Thoracic aorta (tissue), 2 donors: ENCODE results near the gene CHRNA7. TPM values are rescaled to one million over a fixed set of nuclear protein-coding genes. Genes with fewer than 3 reads are reported as not detected.

Experiments used
- ATAC-seq: fragments of 150-250 bp; one replicate; pipeline ENCODE4 v1.8.0; 2017; ENCODE audit warnings: low read depth; ENCODE audit not compliant: insufficient number of reproducible peaks, low FRiP score
- DNase-seq: peaks from one replicate; pipeline ENCODE4 v3.0.0-alpha.2; 2020; ENCODE audit warnings: low spot score
- H3K27ac ChIP-seq, 2 donors: fragments of 200-600 bp; sonication (generic); 1 replicate in 1 of 2; 2 replicates in 1 of 2; pipeline ENCODE4 v1.5.1; 2016; ENCODE audit warnings: mild to moderate bottlenecking in 2 of 2, moderate library complexity in 2 of 2
- H3K27me3 ChIP-seq: fragments of 200-600 bp; sonication (generic); replicated peaks from 2 replicates; pipeline ENCODE4 v1.6.0; 2016; ENCODE audit warnings: mild to moderate bottlenecking; ENCODE audit not compliant: insufficient read depth
- H3K36me3 ChIP-seq: fragments of 200-600 bp; sonication (generic); one replicate; pipeline ENCODE4 v1.5.1; 2016
- H3K4me1 ChIP-seq, 2 donors: fragments of 200-600 bp; sonication (generic); 1 replicate in 1 of 2; 2 replicates in 1 of 2; pipeline versions ENCODE4 v1.5.1 to v1.6.0; 2016; ENCODE audit warnings: low read depth in 2 of 2, mild to moderate bottlenecking in 1 of 2; ENCODE audit not compliant: control insufficient read depth in 1 of 2
- H3K4me3 ChIP-seq: fragments of 200-600 bp; sonication (generic); 2 replicates; pipeline ENCODE4 v1.5.1; 2016; ENCODE audit warnings: mild to moderate bottlenecking
- H3K9me3 ChIP-seq: fragments of 200-600 bp; sonication (generic); 2 replicates; pipeline ENCODE4 v1.5.1; 2016
- CTCF ChIP-seq: fragments of 200-600 bp; sonication (generic); IDR thresholded peaks from one replicate; pipeline ENCODE4 v1.5.1; 2019; ENCODE audit warnings: antibody characterized with exemption
- total RNA-seq, 2 donors: library from RNA; depleted of rRNA; stranded (reverse); fragments of >200 nt; gene quantifications; one replicate each; pipeline versions ENCODE4 v1.1.0 to v1.2.3, GENCODE V29; 2016

CHRNA7 gene
- total RNA-seq, 2 donors from 2014 or later: 0.95 to 1.9 TPM

- Histone ChIP-seq H3K27me3 (no peaks in the 10 kb centered on the region), H3K4me3 (no peak overlapping the region), H3K27ac (no peak overlapping the region), H3K9me3 (no peaks in the 10 kb centered on the region), H3K36me3 (no peaks in the 10 kb centered on the region), H3K4me1 (no peaks in the 10 kb centered on the region)
- no peak for DNase-seq
- no peak for TF ChIP-seq CTCF
- ATAC-seq: no peak
Measured at GRCh38 chr15:32060706-32061105, 30.4 kb downstream of the CHRNA7 start.

DNA sequence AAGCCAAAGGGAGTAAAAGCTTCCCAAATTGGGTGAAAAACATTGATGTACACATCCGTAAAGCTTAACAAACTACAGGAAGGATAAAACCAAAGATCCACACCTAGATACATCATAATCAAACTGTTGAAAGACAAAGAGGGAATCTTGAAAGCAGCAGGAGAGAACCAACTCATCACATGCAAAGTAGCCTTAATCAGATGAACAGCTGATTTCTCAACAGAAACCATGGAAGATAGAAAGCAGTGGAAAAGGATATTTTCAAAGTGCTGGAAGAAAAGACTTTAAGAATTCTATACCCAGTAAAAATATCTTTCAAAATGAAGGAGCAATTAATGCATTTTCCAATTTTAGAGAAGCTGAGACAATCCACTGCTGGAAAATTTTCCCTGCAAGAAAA is 36.8 kb downstream of the CHRNA7 start:
- no peak for TF ChIP-seq CTCF
- Histone ChIP-seq H3K4me3 (no peak overlapping the region), H3K9me3 (peaks cover 9% of the 10 kb centered on the region), H3K27me3 (no peaks in the 10 kb centered on the region), H3K36me3 (no peaks in the 10 kb centered on the region), H3K27ac (no peak overlapping the region), H3K4me1 (no peaks in the 10 kb centered on the region)
- ATAC-seq (no peak), DNase-seq (no peak)

DNA sequence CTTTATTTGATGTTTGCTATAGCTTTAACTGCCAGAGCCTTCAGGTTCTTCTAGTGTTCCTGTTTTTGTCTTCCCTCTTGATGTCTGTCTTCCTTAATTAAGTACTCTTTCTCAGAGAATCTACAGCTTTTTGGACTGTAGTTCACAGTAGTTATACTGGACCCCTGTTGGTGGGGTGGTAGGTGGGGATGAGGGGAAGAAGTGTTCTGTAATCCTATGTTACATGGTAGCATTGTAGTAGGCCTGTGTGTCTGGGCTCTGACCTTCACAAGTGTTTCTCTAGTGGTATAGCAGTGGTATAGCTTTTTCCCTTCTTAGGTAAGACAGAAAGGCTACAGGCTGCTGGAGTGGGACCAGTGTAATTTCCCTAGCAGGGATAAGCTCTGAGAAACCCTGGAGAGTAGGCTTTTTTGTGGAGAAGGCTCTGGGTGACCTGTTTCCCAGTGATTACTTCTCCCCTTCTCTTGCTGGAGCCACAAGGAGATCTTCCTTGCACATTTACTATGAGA is 59.6 kb downstream of the CHRNA7 start:
- Histone ChIP-seq H3K9me3 (peaks cover 5% of the 10 kb centered on the region), H3K4me3 (no peak overlapping the region), H3K27ac (no peak overlapping the region), H3K4me1 (no peaks in the 10 kb centered on the region), H3K36me3 (no peaks in the 10 kb centered on the region), H3K27me3 (no peaks in the 10 kb centered on the region)
- TF ChIP-seq CTCF: no peak
- DNase-seq (no peak), ATAC-seq (no peak)

DNA sequence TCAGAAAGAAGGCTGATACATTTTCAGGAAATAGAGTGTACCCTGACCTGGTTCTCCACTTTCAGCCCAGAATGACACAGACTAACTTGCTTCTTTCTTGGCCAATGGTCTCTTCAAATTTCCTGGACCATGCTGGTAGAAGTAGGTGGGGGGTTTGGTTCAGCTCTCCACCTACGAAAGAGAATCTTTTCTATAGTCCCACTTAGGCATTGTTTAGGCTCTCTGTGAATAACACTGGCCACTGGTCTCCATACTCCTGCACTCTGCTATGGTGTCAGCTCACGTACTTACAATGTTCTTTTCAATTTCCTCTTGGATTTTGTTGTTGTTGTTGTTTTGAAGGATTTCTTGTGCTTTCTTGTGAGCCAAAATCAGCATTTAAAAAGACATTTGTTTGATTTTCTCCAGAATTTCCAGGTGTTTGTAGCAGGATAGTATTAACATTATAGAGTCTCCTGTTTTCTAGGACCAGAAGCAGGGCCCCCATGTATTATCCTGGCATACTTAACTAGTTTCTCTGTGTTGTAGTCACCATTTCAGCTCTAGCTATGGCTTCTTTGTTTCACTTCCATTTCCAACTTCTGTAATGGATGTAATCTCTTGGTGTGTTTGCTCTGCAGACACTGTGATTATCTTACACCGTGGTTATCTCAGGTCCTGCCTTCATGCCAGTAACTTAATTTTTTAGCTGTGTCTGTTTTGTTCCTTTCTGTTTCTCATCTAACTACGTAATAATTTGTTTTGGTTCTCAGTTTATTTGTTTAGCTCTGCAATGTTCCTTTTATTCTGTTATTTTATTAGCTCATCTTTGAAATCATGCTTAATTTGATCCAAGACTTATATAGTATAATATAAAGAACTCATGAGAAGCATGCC is 61.4 kb downstream of the CHRNA7 start:
- no peak overlapping the region for H3K4me3 ChIP-seq
- H3K27me3 ChIP-seq: no peaks in the 10 kb centered on the region
- ATAC-seq: no peak

More for the DNA sequence above, 61.4 kb downstream of the CHRNA7 start:
- H3K9me3 ChIP-seq: peaks cover 5% of the 10 kb centered on the region
- no peak overlapping the region for H3K27ac ChIP-seq
- H3K36me3 ChIP-seq: no peaks in the 10 kb centered on the region
- TF ChIP-seq CTCF: no peak
- H3K4me1 ChIP-seq: no peaks in the 10 kb centered on the region
- DNase-seq: no peak
